Activated naive CD4-positive, alpha-beta T cell treated with anti-CD3 and anti-CD28 coated beads, Interleukin-2, amount 50 U/mL, for 72 hours (primary cell): ENCODE results near the gene SEMA5A. TPM values are rescaled to one million over a fixed set of nuclear protein-coding genes. Genes with fewer than 3 reads are reported as not detected.
"Not testable (repeated sequence)": the region's sequence is repeated elsewhere in the genome, so short reads cannot be mapped to it uniquely, and the experiment has no call there.

Experiments used
- ATAC-seq, 2 donors: fragments of 150-1000 bp; cut with Tn5 transposase; 2 replicates each; pipeline ENCODE4 v1.10.0; 2021; ENCODE audit warnings: mild to moderate bottlenecking in 2 of 2, moderate library complexity in 2 of 2
- DNase-seq, 2 donors: peaks; one replicate each; pipeline ENCODE4 v3.0.0; 2021 to 2022; ENCODE audit warnings: low spot score in 2 of 2
- H3K27ac Mint-ChIP-seq, 2 donors: one replicate each; pipeline ENCODE4 v1.8.0; 2022; ENCODE audit warnings: mild to moderate bottlenecking in 2 of 2, mixed read lengths in 2 of 2
- H3K36me3 Mint-ChIP-seq, 2 donors: one replicate each; pipeline ENCODE4 v1.8.0; 2022; ENCODE audit warnings: mixed read lengths in 2 of 2
- H3K9me3 Mint-ChIP-seq, 2 donors: one replicate each; pipeline ENCODE4 v1.8.0; 2022; ENCODE audit warnings: mixed read lengths in 2 of 2
- total RNA-seq, 2 donors: library from RNA; stranded (reverse); gene quantifications; one replicate each; pipeline ENCODE4 v1.2.3, GENCODE V29; 2022

SEMA5A gene
- total RNA-seq, 2 donors from 2014 or later, result not detected

GRCh38 chr5:9358961-9359685 is 186.8 kb downstream of the SEMA5A start:
- no peaks in the 10 kb centered on the region for H3K36me3 Mint-ChIP-seq
- DNase-seq (no peak), ATAC-seq (no peak)
- peaks cover 6 to 19% of the 10 kb centered on the region in 2 donors for H3K9me3 Mint-ChIP-seq
- H3K27ac Mint-ChIP-seq, result no peak overlapping the region

- Mint-ChIP-seq H3K9me3 (peaks cover 6 to 24% of the 10 kb centered on the region in 2 donors), H3K27ac (no peak overlapping the region), H3K36me3 (no peaks in the 10 kb centered on the region)
- DNase-seq (no peak), ATAC-seq (no peak)
Measured at GRCh38 chr5:9356351-9356825, 189.5 kb downstream of the SEMA5A start.

DNA sequence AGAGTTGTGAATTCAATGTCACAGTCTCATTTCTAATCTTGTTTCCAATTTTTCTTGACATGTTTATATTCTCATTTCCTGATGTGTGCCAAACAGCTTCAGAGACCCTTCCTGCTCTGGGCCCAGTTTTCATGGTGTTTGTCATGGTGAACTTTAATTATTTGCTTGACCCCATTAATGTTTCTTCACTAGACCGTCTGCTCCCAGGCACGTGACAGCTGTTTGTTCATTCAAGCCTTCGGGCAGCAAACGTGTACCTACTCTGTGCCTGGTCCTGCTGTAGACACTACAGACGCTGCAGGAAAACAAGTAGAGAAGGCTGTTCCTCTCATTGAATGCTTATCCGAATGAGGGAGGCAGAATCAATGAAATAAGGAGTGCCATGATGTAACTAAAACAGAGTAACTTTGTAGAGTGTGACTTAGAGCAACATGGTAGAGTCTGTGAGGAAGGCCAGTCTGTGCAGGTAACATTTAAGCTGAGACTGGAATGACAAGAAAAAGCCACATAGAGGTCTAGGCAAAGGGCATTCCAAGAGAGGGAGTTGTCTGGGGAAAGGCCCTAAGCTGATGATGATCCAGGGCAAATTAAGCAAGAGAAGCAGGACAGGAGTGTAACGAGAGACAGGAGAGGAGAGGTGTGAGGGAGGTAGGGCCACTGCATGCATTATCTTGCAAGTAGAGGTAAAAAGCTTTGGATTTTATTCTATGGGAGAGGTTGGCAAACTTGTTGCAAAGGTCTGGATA is 191.4 kb downstream of the SEMA5A start:
- Mint-ChIP-seq H3K36me3 (no peaks in the 10 kb centered on the region), H3K27ac (no peak overlapping the region), H3K9me3 (peaks cover 6 to 27% of the 10 kb centered on the region in 2 donors)
- no peak for ATAC-seq
- no peak for DNase-seq

GRCh38 chr5:9353048-9353447 is 192.8 kb downstream of the SEMA5A start:
- peaks cover 6 to 27% of the 10 kb centered on the region in 2 donors for H3K9me3 Mint-ChIP-seq
- not testable (repeated sequence) for H3K27ac Mint-ChIP-seq, ATAC-seq, DNase-seq, H3K36me3 Mint-ChIP-seq

DNA sequence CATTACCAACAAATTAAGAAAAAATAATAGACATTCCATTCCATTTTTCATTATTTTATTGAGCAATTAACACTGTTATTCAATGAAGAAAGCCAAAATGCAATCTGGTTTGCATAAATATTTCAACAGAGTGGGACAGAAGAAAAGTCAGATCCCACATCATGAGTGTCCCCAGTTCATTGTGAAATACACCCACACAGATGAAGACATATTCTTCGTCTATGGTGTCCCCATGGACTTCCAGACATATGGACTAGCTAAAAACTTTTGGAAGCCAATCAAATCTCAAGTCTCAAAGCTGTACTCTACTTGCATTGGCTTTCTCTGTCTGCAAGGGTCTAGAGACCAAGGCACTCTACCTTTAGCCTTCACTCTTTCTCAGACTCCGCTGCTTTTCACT is 194.3 kb downstream of the SEMA5A start:
- H3K36me3 Mint-ChIP-seq, result no peaks in the 10 kb centered on the region
- H3K27ac Mint-ChIP-seq, result no peak overlapping the region
- no peak for DNase-seq
- no peak for ATAC-seq
- peaks cover 6 to 27% of the 10 kb centered on the region in 2 donors for H3K9me3 Mint-ChIP-seq

GRCh38 chr5:9350301-9350797 is 195.5 kb downstream of the SEMA5A start:
- no peaks in the 10 kb centered on the region for H3K36me3 Mint-ChIP-seq
- peaks cover 6 to 21% of the 10 kb centered on the region in 2 donors for H3K9me3 Mint-ChIP-seq
- no peak for DNase-seq
- no peak for ATAC-seq
- H3K27ac Mint-ChIP-seq, result no peak overlapping the region

DNA sequence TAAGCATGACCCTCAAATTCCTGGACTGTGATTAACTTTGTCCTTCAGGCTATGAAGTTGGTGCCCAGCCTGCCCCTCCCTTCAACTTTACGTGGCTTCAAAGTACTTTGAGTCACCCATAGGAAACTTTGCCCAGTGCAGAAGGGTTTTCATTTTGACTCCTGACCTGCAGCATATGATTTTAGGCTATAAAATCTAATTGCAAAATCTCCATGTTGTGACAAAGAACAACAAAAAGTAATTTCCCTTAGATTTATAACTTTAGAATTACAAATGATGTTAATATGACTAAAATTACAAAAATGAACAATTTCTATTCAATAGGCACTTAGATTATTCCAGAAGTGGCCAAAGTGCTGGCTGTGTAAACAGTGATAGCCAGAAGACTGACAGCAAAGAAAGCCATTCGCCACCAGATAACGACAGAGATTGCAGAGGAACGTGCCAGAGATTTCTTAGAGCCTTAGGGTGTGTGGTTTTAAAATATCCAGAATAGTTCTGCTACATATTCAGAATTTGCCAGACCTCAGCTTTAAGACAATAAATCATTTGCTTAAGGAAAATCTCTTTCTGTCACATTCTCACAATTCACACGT is 197.4 kb downstream of the SEMA5A start:
- DNase-seq, result no peak
- Mint-ChIP-seq H3K27ac (no peak overlapping the region), H3K9me3 (peaks cover 0 to 13% of the 10 kb centered on the region in 2 donors), H3K36me3 (no peaks in the 10 kb centered on the region)
- no peak for ATAC-seq

- H3K36me3 Mint-ChIP-seq, result no peaks in the 10 kb centered on the region
- H3K9me3 Mint-ChIP-seq, result peaks cover 0 to 10% of the 10 kb centered on the region in 2 donors
- DNase-seq (no peak), ATAC-seq (no peak)
- no peak overlapping the region for H3K27ac Mint-ChIP-seq
Measured at GRCh38 chr5:9347541-9348295, 198.2 kb downstream of the SEMA5A start.

DNA sequence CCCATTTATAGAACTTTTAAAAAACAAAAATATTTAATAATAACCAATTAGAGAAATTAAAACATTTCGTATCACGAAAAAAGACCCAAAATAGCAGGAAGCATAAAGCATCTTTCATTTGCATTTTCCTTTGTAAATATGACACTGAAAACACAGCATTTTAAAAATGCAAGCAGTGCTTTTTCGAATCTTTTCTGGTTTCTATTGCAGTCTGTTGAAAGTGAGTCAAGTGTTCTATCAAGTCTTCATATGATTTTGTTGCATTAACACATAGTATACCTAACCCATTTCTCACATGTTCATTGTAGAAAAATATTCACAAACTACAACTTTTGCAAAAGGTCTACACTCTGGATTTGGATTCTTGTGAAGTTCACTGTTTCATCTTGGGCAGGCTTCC is 198.8 kb downstream of the SEMA5A start:
- Mint-ChIP-seq H3K36me3 (no peaks in the 10 kb centered on the region), H3K27ac (no peak overlapping the region), H3K9me3 (peaks cover 0 to 8% of the 10 kb centered on the region in 2 donors)
- DNase-seq (no peak), ATAC-seq (no peak)

DNA sequence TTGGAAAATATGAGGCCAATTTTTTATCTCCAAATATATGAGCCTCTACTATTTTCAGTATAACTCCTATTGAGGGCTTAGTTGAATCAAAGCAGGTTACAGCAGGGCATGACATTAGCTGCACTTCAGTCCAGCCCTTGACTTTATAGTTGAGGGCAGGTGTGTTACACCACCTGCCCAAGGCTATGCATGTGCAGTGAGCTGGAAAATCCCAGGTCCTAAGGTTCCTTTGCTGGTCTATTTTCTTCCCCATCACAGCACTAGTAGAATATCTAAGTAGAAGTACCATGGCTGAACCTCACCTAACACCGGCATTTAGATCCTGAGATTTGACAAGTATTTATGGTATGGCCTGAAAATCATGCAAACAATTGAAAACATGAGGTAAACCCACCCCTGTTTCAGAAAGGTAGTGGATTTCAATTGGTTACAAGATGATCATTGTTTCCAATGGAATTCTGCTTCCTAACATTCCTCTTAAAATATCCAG is 201.1 kb downstream of the SEMA5A start:
- peaks cover under 1 to 6% of the 10 kb centered on the region in 2 donors for H3K9me3 Mint-ChIP-seq
- ATAC-seq (no peak), DNase-seq (no peak)
- H3K36me3 Mint-ChIP-seq, result no peaks in the 10 kb centered on the region
- no peak overlapping the region for H3K27ac Mint-ChIP-seq

DNA sequence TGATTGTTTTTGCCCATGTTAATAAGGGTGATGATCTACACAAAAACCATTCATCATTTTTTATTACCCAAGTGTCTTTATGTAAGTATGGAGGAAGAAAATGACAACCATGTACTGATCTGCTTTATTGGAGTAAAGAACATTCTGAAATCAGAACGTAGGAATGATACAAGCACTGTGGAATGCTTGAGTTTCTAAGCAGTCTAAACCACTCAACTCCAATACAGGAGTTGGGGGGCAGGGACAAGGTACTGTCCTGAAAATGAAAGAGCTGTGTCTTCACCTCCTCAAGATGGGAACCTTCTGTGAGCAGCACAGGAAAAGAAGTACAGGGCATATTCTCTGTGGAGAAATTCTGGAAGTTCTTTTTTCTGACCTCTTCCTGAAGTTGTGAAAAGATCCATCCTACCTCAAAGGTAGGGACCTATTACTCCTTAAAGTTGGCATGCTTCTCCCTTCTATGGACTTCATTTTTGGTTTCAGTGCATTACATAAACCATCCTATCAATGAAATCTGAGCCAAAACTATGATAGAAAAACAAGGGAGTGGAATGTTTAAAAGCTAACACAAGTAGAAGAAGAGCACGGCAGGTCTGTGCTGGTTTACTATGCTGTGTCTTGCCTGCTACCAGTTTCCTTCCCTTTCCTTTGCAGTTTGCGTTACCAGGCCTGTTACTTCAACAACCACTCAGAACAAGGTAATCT is 202.6 kb downstream of the SEMA5A start:
- ATAC-seq, result no peak
- DNase-seq, result no peak
- Mint-ChIP-seq H3K27ac (no peak overlapping the region), H3K36me3 (no peaks in the 10 kb centered on the region), H3K9me3 (peaks cover 6 to 8% of the 10 kb centered on the region in 2 donors)

- DNase-seq, result no peak
- H3K9me3 Mint-ChIP-seq, result peaks cover 6 to 8% of the 10 kb centered on the region in 2 donors
Measured at GRCh38 chr5:9342161-9342787, 203.6 kb downstream of the SEMA5A start.

DNA sequence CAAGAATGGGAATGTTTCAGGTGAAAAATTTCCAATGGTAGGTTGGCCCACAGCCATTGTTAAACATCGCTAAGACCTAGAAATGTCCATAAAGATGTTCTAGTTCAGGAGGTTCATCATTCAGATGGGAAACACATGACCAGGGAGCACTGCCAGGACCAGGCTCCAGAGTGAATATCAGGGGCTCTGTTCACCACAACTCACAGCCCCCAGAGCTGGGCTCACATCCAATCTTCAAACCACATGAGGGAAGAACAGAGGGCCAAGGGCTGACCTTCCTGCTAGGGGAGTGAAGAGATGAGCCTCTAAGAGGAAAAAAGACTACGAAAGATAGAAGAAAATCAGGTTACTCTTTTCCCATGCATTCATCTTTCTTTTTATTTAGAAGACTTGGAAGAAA is 205.8 kb downstream of the SEMA5A start:
- H3K9me3 Mint-ChIP-seq, result peaks cover 6 to 8% of the 10 kb centered on the region in 2 donors
- DNase-seq, result no peak
- H3K36me3 Mint-ChIP-seq, result no peaks in the 10 kb centered on the region
- H3K27ac Mint-ChIP-seq, result no peak overlapping the region
- no peak for ATAC-seq

More at GRCh38 chr5:9342161-9342787, 203.6 kb downstream of the SEMA5A start:
- ATAC-seq, result no peak
- Mint-ChIP-seq H3K27ac (no peak overlapping the region), H3K36me3 (no peaks in the 10 kb centered on the region)

DNA sequence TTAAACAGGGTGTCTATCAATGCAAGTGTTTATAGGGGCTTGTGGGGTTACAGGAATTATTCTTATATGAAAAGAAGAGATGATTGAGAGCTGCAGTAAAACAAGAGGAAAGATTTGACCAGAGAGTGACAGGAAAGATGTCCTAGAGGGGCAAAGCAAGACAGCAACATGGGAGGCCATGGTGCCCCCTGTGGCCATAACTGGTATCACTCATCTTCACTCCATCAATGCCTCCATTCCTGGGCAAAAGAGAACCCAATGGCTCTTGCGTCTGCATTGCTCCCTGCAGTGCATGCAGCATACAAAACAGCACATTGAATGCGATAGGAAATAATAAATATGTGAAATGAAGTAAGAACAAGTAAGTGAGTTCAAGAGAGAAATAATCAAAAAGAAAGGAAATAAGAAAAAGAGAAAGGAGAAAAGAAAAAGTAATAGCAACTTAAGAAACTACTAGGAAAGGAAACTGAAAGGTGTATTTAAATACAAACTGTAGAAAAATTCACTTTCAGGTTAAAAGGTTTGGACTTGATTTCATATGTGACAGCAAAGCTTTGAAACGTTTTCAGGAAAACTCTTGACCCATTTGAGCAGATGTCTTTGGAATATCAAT is 206.6 kb downstream of the SEMA5A start:
- ATAC-seq, result no peak
- no peak overlapping the region for H3K27ac Mint-ChIP-seq
- H3K36me3 Mint-ChIP-seq, result no peaks in the 10 kb centered on the region
- H3K9me3 Mint-ChIP-seq, result peaks cover 6 to 8% of the 10 kb centered on the region in 2 donors
- no peak for DNase-seq

- H3K27ac Mint-ChIP-seq, result no peak overlapping the region
- ATAC-seq, result no peak
Measured at GRCh38 chr5:9338796-9339195, 207.1 kb downstream of the SEMA5A start.

More at GRCh38 chr5:9338796-9339195, 207.1 kb downstream of the SEMA5A start:
- DNase-seq, result no peak
- Mint-ChIP-seq H3K9me3 (peaks cover 6 to 8% of the 10 kb centered on the region in 2 donors), H3K36me3 (no peaks in the 10 kb centered on the region)
